Hematopoietic multipotent progenitor cell treated with erythropoietin and hydrocortisone succinate and interleukin-3 and kit ligand, for 6 days (in vitro differentiated cells): ENCODE measurements around the gene ARGLU1.

Experiments used
- DNase-seq: peaks from one replicate; pipeline ENCODE4 v3.0.0-alpha.2; 2015

The ARGLU1 gene

GRCh38 chr13:106586648-106587166, 18.8 kb upstream of the ARGLU1 start:
- no peak for DNase-seq

- no peak for DNase-seq
Measured at GRCh38 chr13:106581225-106581624, 13.3 kb upstream of the ARGLU1 start.

GRCh38 chr13:106575896-106576295, 8.0 kb upstream of the ARGLU1 start:
- DNase-seq: no peak

- DNase-seq: no peak
Measured at GRCh38 chr13:106573868-106574267, 5.9 kb upstream of the ARGLU1 start.

- no peak for DNase-seq
Measured at GRCh38 chr13:106573284-106573846, 5.4 kb upstream of the ARGLU1 start.

- peak; percentile 75 for DNase-seq
Measured at GRCh38 chr13:106570299-106570852, 2.4 kb upstream of the ARGLU1 start.

- DNase-seq: no peak
Measured at GRCh38 chr13:106569233-106570095, 1.5 kb upstream of the ARGLU1 start.

GRCh38 chr13:106568299-106569003, 514 bp upstream of the ARGLU1 start:
- peak; percentile 25 for DNase-seq

GRCh38 chr13:106566641-106567473, 1.1 kb downstream of the ARGLU1 start:
- DNase-seq: peak; percentile 87

GRCh38 chr13:106565127-106565775, 2.7 kb downstream of the ARGLU1 start:
- peak; percentile 21 for DNase-seq

- DNase-seq: no peak
Measured at GRCh38 chr13:106562301-106562700, 5.6 kb downstream of the ARGLU1 start.

- no peak for DNase-seq
Measured at GRCh38 chr13:106561551-106562170, 6.3 kb downstream of the ARGLU1 start.

GRCh38 chr13:106560821-106561220, 7.1 kb downstream of the ARGLU1 start:
- no peak for DNase-seq

- no peak for DNase-seq
Measured at GRCh38 chr13:106558527-106558926, 9.4 kb downstream of the ARGLU1 start.

- DNase-seq: no peak
Measured at GRCh38 chr13:106555631-106556328, 12.2 kb downstream of the ARGLU1 start.

- DNase-seq: no peak
Measured at GRCh38 chr13:106551751-106552150, 16.2 kb downstream of the ARGLU1 start.

- DNase-seq: no peak
Measured at GRCh38 chr13:106551350-106551749, 16.6 kb downstream of the ARGLU1 start.

GRCh38 chr13:106550570-106551135, 17.3 kb downstream of the ARGLU1 start:
- DNase-seq: no peak

- DNase-seq: no peak
Measured at GRCh38 chr13:106548064-106548696, 19.8 kb downstream of the ARGLU1 start.

- DNase-seq: no peak
Measured at GRCh38 chr13:106541826-106542225, 26.1 kb downstream of the ARGLU1 start.
